ENCODE results near the gene RTN4RL1. TPM values are rescaled to one million over a fixed set of nuclear protein-coding genes. Genes with fewer than 3 reads are reported as not detected.

The RTN4RL1 gene
- total and polyA plus RNA-seq, 2 of the 13 experiments (the other 11 are each of a cell fraction or from before 2014, with no cell fraction given): 0.01 TPM; not detected in 1

- TF ChIP-seq ZNF383 (CRISPR knock-in tag; IDR thresholded peaks at IDR 0.05; ENCODE audit: borderline replicate concordance): no peak
- TF ChIP-seq KDM2A (CRISPR knock-in tag; IDR thresholded peaks at IDR 0.05; ENCODE audit: borderline replicate concordance, low read depth): 0 out of 2 replicates have a peak, but pooled peaks have one; percentile 1
- no peak for TF ChIP-seq ELF1 (CRISPR knock-in tag; IDR thresholded peaks at IDR 0.05)
- peak; percentile 84; the same call in 2 of the 3 replicates for TF ChIP-seq MXI1 (IDR thresholded peaks at IDR 0.05; ENCODE audit: borderline replicate concordance, low read depth, low read length)
- no peak for TF ChIP-seq ZNF567 (CRISPR knock-in tag; IDR thresholded peaks at IDR 0.05; ENCODE audit: borderline replicate concordance)
- TF ChIP-seq ARHGAP35 (CRISPR knock-in tag; IDR thresholded peaks at IDR 0.05; ENCODE audit: borderline replicate concordance): no peak
- no peak for TF ChIP-seq BHLHE40 (IDR thresholded peaks at IDR 0.05; ENCODE audit: low read length)
- TF ChIP-seq ARID4A (CRISPR knock-in tag; IDR thresholded peaks at IDR 0.05; ENCODE audit: borderline replicate concordance): peak; percentile 17; the same call in 1 of the 2 replicates
- peak; percentile 71 for TF ChIP-seq SAP130 (CRISPR knock-in tag; IDR thresholded peaks at IDR 0.05; ENCODE audit: low read depth)
- TF ChIP-seq YY1 (IDR thresholded peaks at IDR 0.05; ENCODE audit: insufficient read depth, insufficient replicate concordance, low read depth, low read length): peak; percentile 45
- TF ChIP-seq TARDBP (CRISPR knock-in tag; IDR thresholded peaks at IDR 0.05): no peak
- TF ChIP-seq REST (IDR thresholded peaks at IDR 0.05; ENCODE audit: borderline replicate concordance in 1 of 2, low read depth in 1 of 2, low read length in 2 of 2): peak; percentile 72 to 92
- TF ChIP-seq HOXA9 (CRISPR knock-in tag; IDR thresholded peaks at IDR 0.05; ENCODE audit: borderline replicate concordance): peak; percentile 21; the same call in 1 of the 2 replicates
- TF ChIP-seq CCDC6 (CRISPR knock-in tag; IDR thresholded peaks at IDR 0.05): peak; percentile 53; the same call in 1 of the 2 replicates
- peak; percentile 82; the same call in 1 of the 2 replicates for TF ChIP-seq HBP1 (CRISPR knock-in tag; IDR thresholded peaks at IDR 0.05; ENCODE audit: low read depth)
- 0 out of 2 replicates have a peak, but pooled peaks have one; percentile 46 for TF ChIP-seq GMEB1 (CRISPR knock-in tag; IDR thresholded peaks at IDR 0.05; ENCODE audit: borderline replicate concordance)
Observed at GRCh38 chr17:2049333-2050299, 24.5 kb upstream of the RTN4RL1 start (continued).

All from HepG2 (cell line).